ENCODE measurements around the gene TGFBRAP1. TPM values are rescaled to one million over a fixed set of nuclear protein-coding genes. Genes with fewer than 3 reads are reported as not detected.
"Not testable (repeated sequence)": the region's sequence is repeated elsewhere in the genome, so short reads cannot be mapped to it uniquely, and the experiment has no call there.

The TGFBRAP1 gene
- total and polyA plus RNA-seq, 9 of the 15 experiments (the other 6 are each of a cell fraction or from before 2014, with no cell fraction given), result 3.7 to 18.0 (median 11.0) TPM

- peaks cover 17 to 34% of the 10 kb centered on the region in 2 experiments for H3K4me1 ChIP-seq (replicated peaks in 1 of 2; ENCODE audit: control insufficient read depth in 2 of 2, insufficient read depth in 2 of 2, low read length in 2 of 2)
- H3K9ac ChIP-seq (ENCODE audit: insufficient read depth in 1 of 2, low read depth in 2 of 2, low read length in 2 of 2); H3K4me2 ChIP-seq (ENCODE audit: insufficient read depth, low read length); FAIRE-seq; intact Hi-C loops (cut with micrococcal nuclease); ATAC-seq; BruUV-seq (replicated peaks); H4K20me1 ChIP-seq (replicated peaks; ENCODE audit: control insufficient read depth, insufficient read depth, low read length); H3K9me3 ChIP-seq (replicated peaks; ENCODE audit: control insufficient read depth, insufficient read depth, low read depth, low read length); in situ Hi-C loops (cut with MboI); DNase-seq (ENCODE audit: extremely low read depth in 1 of 4, low spot score in 3 of 4); H2AFZ ChIP-seq (ENCODE audit: low read depth, low read length); CTCF ChIA-PET (ENCODE audit: low intra/inter-chr PET ratio); H3K27me3 ChIP-seq (ENCODE audit: control insufficient read depth in 2 of 2, insufficient read depth in 2 of 2, low read length in 2 of 2); H3K9me1 ChIP-seq (ENCODE audit: control insufficient read depth, insufficient read depth, low read length); H3K27ac ChIP-seq (ENCODE audit: extremely low read depth, low read depth, low read length); H3K4me3 ChIP-seq: not testable (repeated sequence)
- WGBS (ENCODE audit: insufficient coverage, low coverage, missing lambda C conversion rate), result 69% methylated on average over 3 of the region's 3 CpGs
- peak; percentile 27 for TF ChIP-seq RBM25 (IDR thresholded peaks at IDR 0.05; ENCODE audit: low read depth, low read length, severe bottlenecking)
- POLR2A ChIA-PET, result interaction anchor here (0.6 to 0.8 kb wide), 2 partner anchors 34 to 213 kb away, joined by 3 to 4 read pairs; no protein-coding TSS in a partner anchor
- peaks cover 79% of the 10 kb centered on the region for H3K79me2 ChIP-seq (ENCODE audit: control insufficient read depth, insufficient read depth, low read length)
- H3K36me3 ChIP-seq (ENCODE audit: control insufficient read depth, insufficient read depth, low read length), result peaks cover 26% of the 10 kb centered on the region; the same call in 2 of the 3 replicates
Observed at GRCh38 chr2:105327271-105327670, 2.3 kb downstream of the TGFBRAP1 start.

GRCh38 chr2:105325389-105325963 lies 4.1 kb downstream of the TGFBRAP1 start:
- Histone ChIP-seq H2AFZ (ENCODE audit: low read depth, low read length) (no peak overlapping the region), H3K9me3 (replicated peaks; ENCODE audit: control insufficient read depth, insufficient read depth, low read depth, low read length) (no peaks in the 10 kb centered on the region), H3K79me2 (ENCODE audit: control insufficient read depth, insufficient read depth, low read length) (peaks cover 88% of the 10 kb centered on the region), H3K4me1 (replicated peaks in 1 of 2; ENCODE audit: control insufficient read depth in 2 of 2, insufficient read depth in 2 of 2, low read length in 2 of 2) (peaks cover 13 to 29% of the 10 kb centered on the region in 2 experiments), H4K20me1 (replicated peaks; ENCODE audit: control insufficient read depth, insufficient read depth, low read length) (0 out of 2 replicates have a peak, but pooled peaks cover 7% of the 10 kb centered on the region), H3K4me3 (no peak overlapping the region), H3K27me3 (ENCODE audit: control insufficient read depth in 2 of 2, insufficient read depth in 2 of 2, low read length in 2 of 2) (no peaks in the 10 kb centered on the region), H3K27ac (ENCODE audit: extremely low read depth, low read depth, low read length) (no peak overlapping the region), H3K36me3 (ENCODE audit: control insufficient read depth, insufficient read depth, low read length) (peaks cover 26% of the 10 kb centered on the region; the same call in 2 of the 3 replicates), H3K9me1 (ENCODE audit: control insufficient read depth, insufficient read depth, low read length) (peaks cover 3% of the 10 kb centered on the region), H3K4me2 (ENCODE audit: insufficient read depth, low read length) (no peak overlapping the region), H3K9ac (ENCODE audit: insufficient read depth in 1 of 2, low read depth in 2 of 2, low read length in 2 of 2) (no peak overlapping the region)
- CTCF ChIA-PET (ENCODE audit: low intra/inter-chr PET ratio), result no interaction called here
- 79% methylated on average over 3 of the region's 3 CpGs for WGBS (ENCODE audit: insufficient coverage, low coverage, missing lambda C conversion rate)
- intact Hi-C loops (cut with micrococcal nuclease) (no loop called here), in situ Hi-C loops (cut with MboI) (no loop called here)
- TSS peak; percentile 1 for BruUV-seq (replicated peaks)
- ATAC-seq (no peak), DNase-seq (ENCODE audit: extremely low read depth in 1 of 4, low spot score in 3 of 4) (no peak), FAIRE-seq (no peak)
- TF ChIP-seq ZBTB43 (CRISPR knock-in tag; IDR thresholded peaks at IDR 0.05) (no peak), TEAD1 (CRISPR knock-in tag; IDR thresholded peaks at IDR 0.05) (no peak), ZNF324 (CRISPR knock-in tag; IDR thresholded peaks at IDR 0.05) (no peak), TCFL5 (CRISPR knock-in tag; conservative IDR thresholded peaks at IDR 0.05) (no peak), ZNF830 (CRISPR knock-in tag; IDR thresholded peaks at IDR 0.05) (no peak), ESRRB (CRISPR knock-in tag; IDR thresholded peaks at IDR 0.05; ENCODE audit: borderline replicate concordance) (no peak), FOXJ2 (tag; IDR thresholded peaks at IDR 0.05) (no peak), RBBP5 (IDR thresholded peaks at IDR 0.05; ENCODE audit: borderline replicate concordance, insufficient read depth, low read length, poor library complexity, severe bottlenecking) (no peak), PTRF (tag; IDR thresholded peaks at IDR 0.05) (no peak), LARP7 (IDR thresholded peaks at IDR 0.05) (no peak), ETV6 (IDR thresholded peaks at IDR 0.05; ENCODE audit: borderline replicate concordance in 1 of 2, low read depth in 2 of 2, low read length in 1 of 2) (no peak), ETV6 (CRISPR knock-in tag; IDR thresholded peaks at IDR 0.05; ENCODE audit: borderline replicate concordance) (no peak), MECOM (CRISPR knock-in tag; IDR thresholded peaks at IDR 0.05) (no peak), NFXL1 (CRISPR knock-in tag; IDR thresholded peaks at IDR 0.05) (no peak)
- POLR2A ChIA-PET, result no interaction called here
